ENCODE measurements around the gene CDCA7L.
A peak's percentile ranks its signal among the peaks of the same experiment; 100 is the strongest.
"Not testable (repeated sequence)": the region's sequence is repeated elsewhere in the genome, so short reads cannot be mapped to it uniquely, and the experiment has no call there.

CDCA7L gene

GRCh38 chr7:21943436-21943835 lies 2.3 kb downstream of the CDCA7L start:
- H3K4me2 ChIP-seq (ENCODE audit: low read length): peak overlapping the region; percentile 93
- no peaks in the 10 kb centered on the region for H3K36me3 ChIP-seq (ENCODE audit: insufficient read depth, low read length)
- H3K27me3 ChIP-seq (ENCODE audit: control insufficient read depth, insufficient read depth, low read length): no peaks in the 10 kb centered on the region
- H3K4me3 ChIP-seq (ENCODE audit: low read length): no peak overlapping the region
- no peak overlapping the region for H3K9ac ChIP-seq (ENCODE audit: low read depth, low read length)
- no peaks in the 10 kb centered on the region for H3K9me3 ChIP-seq (replicated peaks; ENCODE audit: low read length)
- H3K4me1 ChIP-seq (ENCODE audit: control insufficient read depth, insufficient read depth, low read length): peaks cover 43% of the 10 kb centered on the region

- H3K4me3 ChIP-seq (ENCODE audit: low read length): no peak overlapping the region
- peaks cover 43% of the 10 kb centered on the region for H3K4me1 ChIP-seq (ENCODE audit: control insufficient read depth, insufficient read depth, low read length)
- H3K36me3 ChIP-seq (ENCODE audit: insufficient read depth, low read length): no peaks in the 10 kb centered on the region
- no peak overlapping the region for H3K9ac ChIP-seq (ENCODE audit: low read depth, low read length)
- no peaks in the 10 kb centered on the region for H3K27me3 ChIP-seq (ENCODE audit: control insufficient read depth, insufficient read depth, low read length)
- no peak overlapping the region for H3K4me2 ChIP-seq (ENCODE audit: low read length)
- no peaks in the 10 kb centered on the region for H3K9me3 ChIP-seq (replicated peaks; ENCODE audit: low read length)
These were observed 2.7 kb downstream of the CDCA7L start for GRCh38 chr7:21942955-21943354.

DNA sequence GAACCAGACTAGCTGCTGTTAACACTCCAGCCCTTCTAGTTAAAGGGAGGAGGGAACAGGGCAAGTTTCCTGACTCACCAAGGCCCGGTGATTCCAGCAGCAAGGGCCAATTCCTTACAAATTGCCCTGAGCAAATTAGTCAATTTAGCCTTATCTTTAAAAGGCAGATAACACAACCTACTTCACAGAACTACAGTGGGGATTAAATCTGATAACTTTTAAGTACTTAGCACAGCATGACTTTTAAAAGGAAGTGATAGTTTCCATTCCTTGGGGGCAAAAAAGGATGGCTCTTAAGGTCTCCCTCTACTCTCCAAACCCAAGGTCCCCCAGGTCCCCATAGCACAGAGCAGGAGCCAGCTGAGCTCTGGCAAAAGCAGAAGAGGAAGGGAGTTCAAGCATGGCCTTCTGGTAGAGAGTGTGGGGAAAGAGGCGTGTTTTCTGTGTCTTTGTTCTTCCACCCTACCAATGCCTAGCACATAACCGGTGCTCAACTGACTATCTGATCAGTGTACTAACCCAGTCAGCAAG lies 4.0 kb downstream of the CDCA7L start:
- H3K36me3 ChIP-seq (ENCODE audit: insufficient read depth, low read length): peaks cover 5% of the 10 kb centered on the region
- peaks cover 43% of the 10 kb centered on the region for H3K4me1 ChIP-seq (ENCODE audit: control insufficient read depth, insufficient read depth, low read length)
- H3K9ac ChIP-seq (ENCODE audit: low read depth, low read length): no peak overlapping the region
- no peak overlapping the region for H3K4me3 ChIP-seq (ENCODE audit: low read length)
- H3K9me3 ChIP-seq (replicated peaks; ENCODE audit: low read length): no peaks in the 10 kb centered on the region
- no peaks in the 10 kb centered on the region for H3K27me3 ChIP-seq (ENCODE audit: control insufficient read depth, insufficient read depth, low read length)
- H3K4me2 ChIP-seq (ENCODE audit: low read length): no peak overlapping the region

GRCh38 chr7:21939858-21940372 lies 5.8 kb downstream of the CDCA7L start:
- Histone ChIP-seq H3K4me2 (ENCODE audit: low read length) (no peak overlapping the region), H3K4me1 (ENCODE audit: control insufficient read depth, insufficient read depth, low read length) (peaks cover 35% of the 10 kb centered on the region), H3K9me3 (replicated peaks; ENCODE audit: low read length) (no peaks in the 10 kb centered on the region), H3K9ac (ENCODE audit: low read depth, low read length) (no peak overlapping the region), H3K27me3 (ENCODE audit: control insufficient read depth, insufficient read depth, low read length) (no peaks in the 10 kb centered on the region), H3K4me3 (ENCODE audit: low read length) (no peak overlapping the region), H3K36me3 (ENCODE audit: insufficient read depth, low read length) (peaks cover 5% of the 10 kb centered on the region)

DNA sequence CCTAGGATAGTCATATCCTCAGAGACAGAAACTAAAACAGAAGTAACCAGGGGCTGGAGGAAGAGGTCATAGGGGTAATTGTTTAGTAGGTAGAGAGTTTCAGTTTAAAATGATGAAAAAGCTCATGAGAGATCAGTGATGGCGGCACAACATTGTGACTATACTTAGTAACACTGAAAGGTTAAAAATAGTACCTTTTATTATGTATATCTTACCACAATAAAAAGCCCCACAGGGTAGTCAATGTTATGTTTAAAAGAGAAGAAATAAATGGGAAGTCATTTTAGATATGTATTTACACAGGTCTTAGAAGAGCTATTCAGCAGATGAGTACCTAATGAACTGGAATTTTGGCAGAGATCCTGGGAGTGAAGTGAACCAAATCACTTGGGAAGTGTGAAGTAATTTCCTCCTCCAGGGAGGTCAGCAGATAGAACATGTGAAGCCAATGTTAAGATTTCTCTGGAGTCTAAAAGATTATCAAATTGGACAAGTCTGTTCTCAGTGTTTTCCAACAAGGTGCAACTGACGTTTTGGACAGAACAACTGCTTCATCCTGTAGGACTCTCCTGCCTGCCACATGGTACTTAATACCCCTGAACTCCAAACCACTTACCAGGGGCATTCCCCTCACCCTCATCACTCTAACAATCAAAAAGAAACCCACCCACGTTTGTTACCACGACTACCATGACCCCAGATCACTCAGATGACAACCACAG lies 6.4 kb downstream of the CDCA7L start:
- H3K4me3 ChIP-seq (ENCODE audit: low read length): no peak overlapping the region
- H3K9ac ChIP-seq (ENCODE audit: low read depth, low read length): no peak overlapping the region

DNA sequence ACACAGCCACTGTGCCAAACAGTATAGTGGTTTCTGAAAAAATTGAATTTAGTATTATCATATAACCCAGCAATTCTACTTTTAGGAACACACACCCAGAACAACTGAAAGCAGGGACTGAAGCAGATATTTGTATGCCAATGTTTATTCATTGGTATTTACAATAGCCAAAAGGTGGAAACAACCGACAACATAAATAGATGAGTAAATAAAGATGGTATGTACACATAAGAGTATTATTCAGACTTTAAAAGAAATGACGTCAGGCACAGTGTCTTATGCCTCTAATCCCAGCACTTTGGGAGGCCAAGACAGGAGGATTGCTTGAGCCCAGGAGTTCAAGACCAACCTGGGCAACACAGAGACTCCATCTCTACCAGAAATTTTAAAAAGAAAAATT lies 7.2 kb downstream of the CDCA7L start:
- H3K27me3 ChIP-seq (ENCODE audit: control insufficient read depth, insufficient read depth, low read length): no peaks in the 10 kb centered on the region
- H3K4me3 ChIP-seq (ENCODE audit: low read length): no peak overlapping the region
- peaks cover 5% of the 10 kb centered on the region for H3K36me3 ChIP-seq (ENCODE audit: insufficient read depth, low read length)
- no peaks in the 10 kb centered on the region for H3K9me3 ChIP-seq (replicated peaks; ENCODE audit: low read length)
- H3K4me2 ChIP-seq (ENCODE audit: low read length): no peak overlapping the region
- no peak overlapping the region for H3K9ac ChIP-seq (ENCODE audit: low read depth, low read length)
- peaks cover 29% of the 10 kb centered on the region for H3K4me1 ChIP-seq (ENCODE audit: control insufficient read depth, insufficient read depth, low read length)

More for the DNA sequence above, 6.4 kb downstream of the CDCA7L start:
- peaks cover 5% of the 10 kb centered on the region for H3K36me3 ChIP-seq (ENCODE audit: insufficient read depth, low read length)
- H3K4me1 ChIP-seq (ENCODE audit: control insufficient read depth, insufficient read depth, low read length): peaks cover 35% of the 10 kb centered on the region
- H3K4me2 ChIP-seq (ENCODE audit: low read length): no peak overlapping the region
- H3K9me3 ChIP-seq (replicated peaks; ENCODE audit: low read length): no peaks in the 10 kb centered on the region
- no peaks in the 10 kb centered on the region for H3K27me3 ChIP-seq (ENCODE audit: control insufficient read depth, insufficient read depth, low read length)

- H3K9ac ChIP-seq (ENCODE audit: low read depth, low read length): no peak overlapping the region
- H3K9me3 ChIP-seq (replicated peaks; ENCODE audit: low read length): no peaks in the 10 kb centered on the region
- H3K36me3 ChIP-seq (ENCODE audit: insufficient read depth, low read length): peaks cover 5% of the 10 kb centered on the region
- H3K4me3 ChIP-seq (ENCODE audit: low read length): no peak overlapping the region
- H3K4me2 ChIP-seq (ENCODE audit: low read length): no peak overlapping the region
- no peaks in the 10 kb centered on the region for H3K27me3 ChIP-seq (ENCODE audit: control insufficient read depth, insufficient read depth, low read length)
- H3K4me1 ChIP-seq (ENCODE audit: control insufficient read depth, insufficient read depth, low read length): peaks cover 9% of the 10 kb centered on the region
These were observed 10.9 kb downstream of the CDCA7L start for GRCh38 chr7:21934808-21935207.

DNA sequence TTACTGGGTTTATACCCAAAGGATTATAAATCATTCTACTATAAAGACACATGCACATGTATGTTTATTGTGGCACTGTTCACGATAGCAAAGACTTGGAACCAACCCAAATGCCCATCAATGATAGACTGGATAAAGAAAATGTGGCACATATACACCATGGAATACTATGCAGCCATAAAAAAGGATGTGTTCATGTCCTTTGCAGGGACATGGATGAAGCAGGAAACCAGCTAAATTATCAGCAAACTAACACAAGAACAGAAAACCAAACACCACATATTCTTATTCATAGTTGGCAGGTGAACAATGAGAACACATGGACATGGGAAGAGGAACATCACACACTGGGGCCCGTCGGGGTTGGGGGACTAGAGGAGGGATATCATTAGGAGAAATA lies 12.4 kb downstream of the CDCA7L start:
- H3K27me3 ChIP-seq (ENCODE audit: control insufficient read depth, insufficient read depth, low read length); H3K9ac ChIP-seq (ENCODE audit: low read depth, low read length); H3K4me2 ChIP-seq (ENCODE audit: low read length); H3K36me3 ChIP-seq (ENCODE audit: insufficient read depth, low read length); H3K4me3 ChIP-seq (ENCODE audit: low read length); H3K4me1 ChIP-seq (ENCODE audit: control insufficient read depth, insufficient read depth, low read length); H3K9me3 ChIP-seq (replicated peaks; ENCODE audit: low read length): not testable (repeated sequence)

DNA sequence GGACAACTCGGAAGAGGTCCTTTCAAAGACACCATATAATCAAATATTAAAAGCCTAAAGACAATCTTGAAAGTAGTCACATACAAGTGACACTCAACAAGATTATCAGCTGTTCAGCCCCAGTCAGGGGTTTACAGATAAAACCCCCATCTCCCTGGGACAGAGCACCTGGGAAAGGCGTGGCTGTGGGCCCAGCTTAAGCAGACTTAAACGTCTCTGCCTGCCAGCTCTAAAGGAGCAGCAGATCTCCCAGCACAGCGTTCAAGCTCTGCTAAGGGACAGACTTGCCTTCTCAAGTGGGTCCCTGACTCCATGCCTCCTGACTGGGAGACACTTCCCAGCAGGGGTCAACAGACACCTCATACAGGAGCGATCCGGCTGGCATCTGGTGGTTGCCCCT lies 18.0 kb downstream of the CDCA7L start:
- no peaks in the 10 kb centered on the region for H3K9me3 ChIP-seq (replicated peaks; ENCODE audit: low read length)
- peaks cover 5% of the 10 kb centered on the region for H3K4me1 ChIP-seq (ENCODE audit: control insufficient read depth, insufficient read depth, low read length)
- no peak overlapping the region for H3K4me2 ChIP-seq (ENCODE audit: low read length)
- no peak overlapping the region for H3K4me3 ChIP-seq (ENCODE audit: low read length)
- H3K36me3 ChIP-seq (ENCODE audit: insufficient read depth, low read length): no peaks in the 10 kb centered on the region
- H3K27me3 ChIP-seq (ENCODE audit: control insufficient read depth, insufficient read depth, low read length): no peaks in the 10 kb centered on the region
- no peak overlapping the region for H3K9ac ChIP-seq (ENCODE audit: low read depth, low read length)

GRCh38 chr7:21926448-21926847 lies 19.3 kb downstream of the CDCA7L start:
- peaks cover 5% of the 10 kb centered on the region for H3K4me1 ChIP-seq (ENCODE audit: control insufficient read depth, insufficient read depth, low read length)
- H3K9ac ChIP-seq (ENCODE audit: low read depth, low read length): no peak overlapping the region
- no peaks in the 10 kb centered on the region for H3K36me3 ChIP-seq (ENCODE audit: insufficient read depth, low read length)
- H3K4me3 ChIP-seq (ENCODE audit: low read length): no peak overlapping the region
- no peaks in the 10 kb centered on the region for H3K27me3 ChIP-seq (ENCODE audit: control insufficient read depth, insufficient read depth, low read length)
- no peaks in the 10 kb centered on the region for H3K9me3 ChIP-seq (replicated peaks; ENCODE audit: low read length)
- H3K4me2 ChIP-seq (ENCODE audit: low read length): no peak overlapping the region

DNA sequence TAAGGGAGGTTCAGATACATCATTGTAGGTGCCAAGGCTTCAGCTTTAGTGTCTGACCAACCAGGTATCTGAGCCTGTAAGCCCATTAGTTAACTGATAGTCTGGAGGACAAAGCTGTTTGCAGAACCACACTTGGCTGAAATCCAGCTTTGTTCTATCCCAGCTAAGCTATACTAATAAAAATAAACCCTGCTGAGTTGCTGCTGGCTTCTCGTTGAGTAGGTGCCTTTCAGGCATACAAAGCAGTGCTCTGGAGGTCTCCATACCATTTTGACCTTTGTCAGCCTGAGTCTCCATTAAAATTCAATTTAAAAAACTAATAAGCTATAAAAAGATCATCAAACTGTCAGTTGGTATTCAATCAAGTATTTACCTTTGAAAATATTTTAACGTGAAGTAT lies 22.0 kb downstream of the CDCA7L start:
- H3K4me1 ChIP-seq (ENCODE audit: control insufficient read depth, insufficient read depth, low read length): peaks cover 5% of the 10 kb centered on the region
- H3K9me3 ChIP-seq (replicated peaks; ENCODE audit: low read length): no peaks in the 10 kb centered on the region
- no peak overlapping the region for H3K4me2 ChIP-seq (ENCODE audit: low read length)
- H3K27me3 ChIP-seq (ENCODE audit: control insufficient read depth, insufficient read depth, low read length): no peaks in the 10 kb centered on the region
- H3K9ac ChIP-seq (ENCODE audit: low read depth, low read length): no peak overlapping the region
- no peak overlapping the region for H3K4me3 ChIP-seq (ENCODE audit: low read length)
- no peaks in the 10 kb centered on the region for H3K36me3 ChIP-seq (ENCODE audit: insufficient read depth, low read length)

DNA sequence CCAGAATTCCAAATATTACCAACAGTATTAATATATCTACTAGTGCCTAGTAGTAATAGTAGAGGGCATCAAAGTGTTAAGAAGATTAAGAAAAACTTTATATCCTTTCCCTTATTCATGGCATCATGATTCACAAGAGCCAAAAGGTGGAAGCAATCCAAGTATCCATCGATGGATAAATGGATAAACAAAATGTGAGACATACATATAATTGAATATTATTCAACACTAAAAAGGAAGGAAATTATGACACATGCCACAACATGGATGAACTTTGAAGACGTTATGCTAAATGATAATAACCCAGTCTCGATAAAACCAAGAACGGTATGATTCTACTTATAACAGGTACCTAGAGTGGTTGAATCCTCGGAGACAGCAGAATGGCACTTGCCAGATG lies 23.1 kb downstream of the CDCA7L start:
- Histone ChIP-seq H3K4me2 (ENCODE audit: low read length) (no peak overlapping the region), H3K9ac (ENCODE audit: low read depth, low read length) (no peak overlapping the region), H3K36me3 (ENCODE audit: insufficient read depth, low read length) (no peaks in the 10 kb centered on the region), H3K9me3 (replicated peaks; ENCODE audit: low read length) (no peaks in the 10 kb centered on the region), H3K4me1 (ENCODE audit: control insufficient read depth, insufficient read depth, low read length) (peaks cover 5% of the 10 kb centered on the region), H3K4me3 (ENCODE audit: low read length) (no peak overlapping the region), H3K27me3 (ENCODE audit: control insufficient read depth, insufficient read depth, low read length) (no peaks in the 10 kb centered on the region)
